ENCODE measurements around the gene MAGI2.

MAGI2 gene

DNA sequence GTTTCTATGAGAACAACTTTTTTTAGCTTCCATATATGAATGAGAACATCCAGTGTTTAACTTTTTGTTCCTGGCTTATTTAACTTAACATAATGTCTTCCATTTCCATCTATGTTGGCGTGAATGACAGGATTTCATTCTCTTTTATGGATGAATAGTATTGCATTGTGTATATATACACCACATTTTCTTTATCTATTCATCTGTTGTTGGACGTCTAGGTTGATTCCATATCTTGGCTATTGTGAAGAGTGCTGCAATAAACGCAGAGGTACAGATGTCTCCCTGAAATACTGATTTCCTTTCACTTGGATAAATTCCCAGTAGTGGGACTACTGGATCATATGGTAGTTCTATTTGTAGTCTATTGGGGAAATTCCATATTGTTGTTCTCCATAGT, 44.3 kb upstream of the MAGI2 start:
- H3K4me2 ChIP-seq (ENCODE audit: insufficient read depth, low read length), result no peak overlapping the region
- no peaks in the 10 kb centered on the region for H3K9me3 ChIP-seq (ENCODE audit: insufficient read depth, low read length, severe bottlenecking)
- no peaks in the 10 kb centered on the region for H3K79me2 ChIP-seq (ENCODE audit: insufficient read depth, low read length)
- no peaks in the 10 kb centered on the region for H3K4me1 ChIP-seq (ENCODE audit: insufficient read depth, low read length)
- H3K27me3 ChIP-seq (ENCODE audit: insufficient read depth, low read length, poor library complexity), result no peaks in the 10 kb centered on the region
- H3K27ac ChIP-seq (ENCODE audit: low read length), result no peak overlapping the region
- H4K20me1 ChIP-seq (ENCODE audit: insufficient read depth, low read length), result no peaks in the 10 kb centered on the region
- ATAC-seq (ENCODE audit: insufficient read depth, low read depth), result no peak
- H2AFZ ChIP-seq (ENCODE audit: low read depth, low read length), result no peak overlapping the region
- no peak overlapping the region for H3K4me3 ChIP-seq (ENCODE audit: low read depth in 1 of 2, low read length in 2 of 2)
- no peaks in the 10 kb centered on the region for H3K36me3 ChIP-seq (ENCODE audit: insufficient read depth, low read length)
- DNase-seq, result no peak
- no peak overlapping the region for H3K9ac ChIP-seq (ENCODE audit: low read depth, low read length)
- TF ChIP-seq, protein P1, sequence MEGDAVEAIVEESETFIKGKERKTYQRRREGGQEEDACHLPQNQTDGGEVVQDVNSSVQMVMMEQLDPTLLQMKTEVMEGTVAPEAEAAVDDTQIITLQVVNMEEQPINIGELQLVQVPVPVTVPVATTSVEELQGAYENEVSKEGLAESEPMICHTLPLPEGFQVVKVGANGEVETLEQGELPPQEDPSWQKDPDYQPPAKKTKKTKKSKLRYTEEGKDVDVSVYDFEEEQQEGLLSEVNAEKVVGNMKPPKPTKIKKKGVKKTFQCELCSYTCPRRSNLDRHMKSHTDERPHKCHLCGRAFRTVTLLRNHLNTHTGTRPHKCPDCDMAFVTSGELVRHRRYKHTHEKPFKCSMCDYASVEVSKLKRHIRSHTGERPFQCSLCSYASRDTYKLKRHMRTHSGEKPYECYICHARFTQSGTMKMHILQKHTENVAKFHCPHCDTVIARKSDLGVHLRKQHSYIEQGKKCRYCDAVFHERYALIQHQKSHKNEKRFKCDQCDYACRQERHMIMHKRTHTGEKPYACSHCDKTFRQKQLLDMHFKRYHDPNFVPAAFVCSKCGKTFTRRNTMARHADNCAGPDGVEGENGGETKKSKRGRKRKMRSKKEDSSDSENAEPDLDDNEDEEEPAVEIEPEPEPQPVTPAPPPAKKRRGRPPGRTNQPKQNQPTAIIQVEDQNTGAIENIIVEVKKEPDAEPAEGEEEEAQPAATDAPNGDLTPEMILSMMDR (IDR thresholded peaks at IDR 0.05; ENCODE audit: borderline replicate concordance, extremely low read depth, low read length, poor library complexity, severe bottlenecking), result no peak
- no peak for TF ChIP-seq EZH2 (IDR thresholded peaks at IDR 0.05; ENCODE audit: borderline replicate concordance, low read depth, low read length, severe bottlenecking)

DNA sequence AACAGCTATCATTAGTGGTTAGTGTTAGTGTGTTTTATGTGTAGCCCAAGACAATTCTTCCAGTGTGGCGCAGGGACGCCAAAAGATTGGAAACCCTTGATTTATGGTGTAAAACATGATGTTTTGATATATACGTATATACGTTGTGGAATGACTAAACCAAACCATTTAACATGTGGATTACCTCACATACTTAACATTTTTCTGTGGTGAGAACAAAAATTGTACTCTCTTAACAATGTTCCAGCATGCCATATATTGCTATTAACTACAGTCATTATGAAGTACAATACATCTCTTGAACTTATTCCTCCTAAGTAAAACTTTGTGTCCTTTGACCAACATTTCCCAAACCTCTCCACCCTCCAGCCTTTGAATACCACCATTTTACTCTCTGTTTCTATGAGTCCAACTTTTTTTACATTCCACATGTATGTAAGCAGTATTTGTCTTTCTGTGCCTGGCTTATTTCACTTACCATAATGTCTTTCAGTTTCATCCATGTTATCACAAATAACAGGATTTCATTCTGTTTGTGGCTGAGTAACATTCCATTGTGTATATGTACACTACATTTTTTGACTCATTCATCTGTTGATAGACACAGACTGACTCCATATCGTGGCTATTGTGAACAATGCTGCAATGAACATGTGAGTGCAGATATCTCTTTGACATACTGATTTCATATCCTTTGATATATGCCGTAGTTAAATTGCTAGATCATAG, 42.2 kb upstream of the MAGI2 start:
- Histone ChIP-seq H3K27me3 (ENCODE audit: insufficient read depth, low read length, poor library complexity) (no peaks in the 10 kb centered on the region), H3K36me3 (ENCODE audit: insufficient read depth, low read length) (no peaks in the 10 kb centered on the region), H3K9ac (ENCODE audit: low read depth, low read length) (no peak overlapping the region), H3K79me2 (ENCODE audit: insufficient read depth, low read length) (no peaks in the 10 kb centered on the region), H3K4me3 (ENCODE audit: low read depth in 1 of 2, low read length in 2 of 2) (no peak overlapping the region), H3K9me3 (ENCODE audit: insufficient read depth, low read length, severe bottlenecking) (no peaks in the 10 kb centered on the region), H2AFZ (ENCODE audit: low read depth, low read length) (no peak overlapping the region), H3K4me1 (ENCODE audit: insufficient read depth, low read length) (no peaks in the 10 kb centered on the region), H3K4me2 (ENCODE audit: insufficient read depth, low read length) (no peak overlapping the region), H4K20me1 (ENCODE audit: insufficient read depth, low read length) (no peaks in the 10 kb centered on the region), H3K27ac (ENCODE audit: low read length) (no peak overlapping the region)
- no peak for DNase-seq
- no peak for ATAC-seq (ENCODE audit: insufficient read depth, low read depth)
- TF ChIP-seq EZH2 (IDR thresholded peaks at IDR 0.05; ENCODE audit: borderline replicate concordance, low read depth, low read length, severe bottlenecking), result no peak
- TF ChIP-seq, protein P1 (IDR thresholded peaks at IDR 0.05; ENCODE audit: borderline replicate concordance, extremely low read depth, low read length, poor library complexity, severe bottlenecking), result no peak

DNA sequence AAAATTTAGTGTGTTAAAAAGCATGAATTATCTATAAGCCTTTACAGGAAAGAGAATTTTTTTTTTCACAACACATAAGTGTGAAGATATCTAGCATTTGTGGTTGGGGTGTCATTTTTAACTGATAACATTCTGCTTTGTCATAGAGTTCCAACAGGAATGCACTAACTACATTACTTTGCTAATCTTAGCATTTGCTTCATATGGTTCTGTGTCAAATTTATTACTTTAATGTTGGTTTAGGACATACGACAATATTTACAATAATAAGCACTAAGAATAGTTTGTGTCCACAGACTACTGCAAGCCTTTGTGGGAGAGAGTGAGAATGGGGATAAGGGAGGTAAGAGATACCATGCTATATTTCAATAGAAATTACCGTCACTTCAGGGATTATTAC, 40.6 kb upstream of the MAGI2 start:
- TF ChIP-seq EZH2 (IDR thresholded peaks at IDR 0.05; ENCODE audit: borderline replicate concordance, low read depth, low read length, severe bottlenecking), result no peak
- TF ChIP-seq, protein P1 (IDR thresholded peaks at IDR 0.05; ENCODE audit: borderline replicate concordance, extremely low read depth, low read length, poor library complexity, severe bottlenecking), result no peak
- H3K4me1 ChIP-seq (ENCODE audit: insufficient read depth, low read length), result no peaks in the 10 kb centered on the region
- H3K27ac ChIP-seq (ENCODE audit: low read length), result no peak overlapping the region
- no peak overlapping the region for H3K4me2 ChIP-seq (ENCODE audit: insufficient read depth, low read length)
- DNase-seq (no peak), ATAC-seq (ENCODE audit: insufficient read depth, low read depth) (no peak)
- no peaks in the 10 kb centered on the region for H3K27me3 ChIP-seq (ENCODE audit: insufficient read depth, low read length, poor library complexity)
- no peaks in the 10 kb centered on the region for H4K20me1 ChIP-seq (ENCODE audit: insufficient read depth, low read length)
- H3K9me3 ChIP-seq (ENCODE audit: insufficient read depth, low read length, severe bottlenecking), result no peaks in the 10 kb centered on the region
- H3K79me2 ChIP-seq (ENCODE audit: insufficient read depth, low read length), result no peaks in the 10 kb centered on the region
- no peaks in the 10 kb centered on the region for H3K36me3 ChIP-seq (ENCODE audit: insufficient read depth, low read length)
- H3K4me3 ChIP-seq (ENCODE audit: low read depth in 1 of 2, low read length in 2 of 2), result no peak overlapping the region
- no peak overlapping the region for H3K9ac ChIP-seq (ENCODE audit: low read depth, low read length)
- no peak overlapping the region for H2AFZ ChIP-seq (ENCODE audit: low read depth, low read length)

All from DND-41 (cell line).